K562 (cell line): ENCODE results near the gene SELPLG. TPM values are rescaled to one million over a fixed set of nuclear protein-coding genes. Genes with fewer than 3 reads are reported as not detected.

ENCODE experiments used
- DMBX1 ChIP-seq: fragments of 250-450 bp; sonication (Bioruptor Pico); IDR thresholded peaks from 2 replicates; pipeline ENCODE4 v1.8.0; 2022; ENCODE audit warnings: inconsistent platforms, mild to moderate bottlenecking, moderate library complexity, borderline replicate concordance
- HINFP ChIP-seq: fragments of 450-650 bp; conservative IDR thresholded peaks from 2 replicates; pipeline ENCODE4 v1.6.1; 2016; ENCODE audit warnings: missing genetic modification characterization, low read depth, mild to moderate bottlenecking, control low read depth, missing compliant biosample characterization
- MGA ChIP-seq: fragments of 450-650 bp; IDR thresholded peaks from 2 replicates; pipeline ENCODE4 v1.6.1; 2016; ENCODE audit warnings: mild to moderate bottlenecking, moderate library complexity
- SMAD4 ChIP-seq: fragments of 250-450 bp; sonication (Bioruptor Pico); conservative IDR thresholded peaks from 2 replicates; pipeline ENCODE4 v1.8.0; 2021; ENCODE audit warnings: inconsistent platforms, mild to moderate bottlenecking, moderate library complexity
- TBP ChIP-seq: optimal IDR thresholded peaks from 2 replicates; pipeline ENCODE3; 2011; ENCODE audit warnings: low read depth, low read length, improper control_type of control experiment
- ZFPM2 ChIP-seq: fragments of 250-450 bp; sonication (Bioruptor Pico); IDR thresholded peaks from 2 replicates; pipeline ENCODE4 v1.5.1; 2022; ENCODE audit warnings: mild to moderate bottlenecking
- ZNF695 ChIP-seq: fragments of 450-650 bp; formaldehyde crosslinking; IDR thresholded peaks from 2 replicates; pipeline ENCODE4 v1.4.0; 2020; ENCODE audit warnings: mild to moderate bottlenecking, moderate library complexity
- polyA plus RNA-seq, 8 experiments: library from polyadenylated mRNA; depleted of rRNA in 4 of 8; stranded (reverse) in 5 of 8; unstranded in 3 of 8; fragments of >200 nt; fragmentation: Nextera tagmentation in 2 of 8; fragmentation: Illumina TruSeq in 1 of 8; extraction: Ambion mirVana in 2 of 8; extraction: Trizol in 1 of 8; gene quantifications; 2 replicates each; pipeline versions ENCODE4 v1.2.1 to v1.2.3, GENCODE V29; 2011 to 2014; ENCODE audit warnings: inconsistent platforms in 1 of 8, missing spikeins in 1 of 8
- total RNA-seq, 7 experiments: library from RNA; depleted of rRNA in 6 of 7; stranded (reverse); fragments of >200 nt in 6 of 7; fragmentation: Illumina TruSeq in 2 of 7; extraction: Trizol in 2 of 7; gene quantifications; 2 replicates each; pipeline versions ENCODE4 v1.2.1 to v1.2.3, GENCODE V29; 2011 to 2021; ENCODE audit warnings: low replicate concordance in 1 of 7
- TF ChIP-seq, protein P1 (sequence below): fragments of 200-800 bp; sonication (Bioruptor generic); IDR thresholded peaks from 2 replicates; pipeline ENCODE4 v1.6.1; 2017; ENCODE audit warnings: missing genetic modification characterization, missing compliant biosample characterization
- TF ChIP-seq, protein P2 (sequence below): fragments of 450-650 bp; IDR thresholded peaks from 2 replicates; pipeline ENCODE4 v1.6.1; 2018; ENCODE audit warnings: mild to moderate bottlenecking, low read depth; ENCODE audit not compliant: partially characterized antibody

Gene SELPLG
- total and polyA plus RNA-seq, 9 of the 15 experiments (the other 6 are each of a cell fraction or from before 2014, with no cell fraction given) = 0.22 to 10.2 (median 1.7) TPM

DNA sequence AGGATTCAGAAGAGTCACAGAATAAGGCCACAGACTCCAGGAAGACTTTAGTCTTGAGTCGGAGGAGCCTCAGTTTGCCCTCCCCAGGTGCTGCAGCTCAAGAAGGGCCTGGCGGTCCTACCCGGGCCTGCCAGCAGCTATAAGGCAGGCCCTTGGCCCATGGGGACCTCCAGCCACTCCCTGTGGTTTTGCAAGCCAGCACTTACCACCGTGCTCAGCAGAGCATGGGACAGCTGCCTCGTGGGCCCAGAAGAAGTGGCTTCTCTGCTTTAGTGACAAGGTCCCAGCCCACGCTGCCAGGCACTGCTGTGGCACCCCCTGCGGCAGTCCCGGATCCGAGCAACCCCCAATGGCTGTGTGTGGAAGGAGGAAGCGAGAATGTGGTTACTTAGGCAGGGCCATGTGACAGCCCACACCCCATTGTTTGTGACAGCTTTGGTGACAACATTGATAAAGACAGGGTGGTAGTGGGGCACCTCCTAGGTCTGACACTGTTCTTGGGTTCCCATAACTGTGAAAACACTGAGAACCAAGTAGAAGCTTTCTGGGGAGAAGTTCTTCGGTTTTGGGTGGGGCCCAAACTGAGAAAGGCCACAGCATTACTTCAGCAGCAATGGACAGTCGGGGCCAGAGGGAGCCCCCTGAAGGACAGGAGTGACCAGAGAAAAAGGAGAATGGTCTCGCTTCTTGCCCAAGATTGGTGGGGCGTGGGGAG lies at the start of gene SELPLG (continued):
- TF ChIP-seq DMBX1 (CRISPR knock-in tag) (peak; percentile 80), ZNF695 (CRISPR knock-in tag) (peak; percentile 41; the same call in 1 of the 2 replicates), HINFP (tag) (0 out of 2 replicates have a peak, but pooled peaks have one; percentile 26), MGA (peak; percentile 79), SMAD4 (peak; percentile 62), ZFPM2 (no peak), TBP (no peak)
- TF ChIP-seq, protein P1, sequence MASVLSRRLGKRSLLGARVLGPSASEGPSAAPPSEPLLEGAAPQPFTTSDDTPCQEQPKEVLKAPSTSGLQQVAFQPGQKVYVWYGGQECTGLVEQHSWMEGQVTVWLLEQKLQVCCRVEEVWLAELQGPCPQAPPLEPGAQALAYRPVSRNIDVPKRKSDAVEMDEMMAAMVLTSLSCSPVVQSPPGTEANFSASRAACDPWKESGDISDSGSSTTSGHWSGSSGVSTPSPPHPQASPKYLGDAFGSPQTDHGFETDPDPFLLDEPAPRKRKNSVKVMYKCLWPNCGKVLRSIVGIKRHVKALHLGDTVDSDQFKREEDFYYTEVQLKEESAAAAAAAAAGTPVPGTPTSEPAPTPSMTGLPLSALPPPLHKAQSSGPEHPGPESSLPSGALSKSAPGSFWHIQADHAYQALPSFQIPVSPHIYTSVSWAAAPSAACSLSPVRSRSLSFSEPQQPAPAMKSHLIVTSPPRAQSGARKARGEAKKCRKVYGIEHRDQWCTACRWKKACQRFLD (CRISPR knock-in tag) = peak; percentile 53; the same call in 1 of the 2 replicates
- TF ChIP-seq, protein P2, sequence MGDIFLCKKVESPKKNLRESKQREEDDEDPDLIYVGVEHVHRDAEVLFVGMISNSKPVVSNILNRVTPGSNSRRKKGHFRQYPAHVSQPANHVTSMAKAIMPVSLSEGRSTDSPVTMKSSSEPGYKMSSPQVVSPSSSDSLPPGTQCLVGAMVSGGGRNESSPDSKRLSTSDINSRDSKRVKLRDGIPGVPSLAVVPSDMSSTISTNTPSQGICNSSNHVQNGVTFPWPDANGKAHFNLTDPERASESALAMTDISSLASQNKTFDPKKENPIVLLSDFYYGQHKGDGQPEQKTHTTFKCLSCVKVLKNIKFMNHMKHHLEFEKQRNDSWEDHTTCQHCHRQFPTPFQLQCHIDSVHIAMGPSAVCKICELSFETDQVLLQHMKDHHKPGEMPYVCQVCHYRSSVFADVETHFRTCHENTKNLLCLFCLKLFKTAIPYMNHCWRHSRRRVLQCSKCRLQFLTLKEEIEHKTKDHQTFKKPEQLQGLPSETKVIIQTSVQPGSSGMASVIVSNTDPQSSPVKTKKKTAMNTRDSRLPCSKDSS = no peak
